Lower leg skin (tissue), 4 donors: ENCODE measurements around the gene RAI2. TPM values are rescaled to one million over a fixed set of nuclear protein-coding genes. Genes with fewer than 3 reads are reported as not detected.

Experiments used
- DNase-seq, 2 donors: peaks; one replicate each; pipeline ENCODE4 v3.0.0-alpha.2; 2019; ENCODE audit warnings: low spot score in 2 of 2
- H3K4me3 ChIP-seq: fragments of 200-600 bp; sonication (generic); 2 replicates; pipeline ENCODE4 v1.5.1; 2017; ENCODE audit warnings: mild to moderate bottlenecking, low read depth; ENCODE audit not compliant: poor library complexity, severe bottlenecking
- POLR2A ChIP-seq, 2 donors: fragments of 450-650 bp; IDR thresholded peaks; one replicate each; pipeline ENCODE4 v1.6.1; 2016 to 2017; ENCODE audit warnings: antibody characterized with exemption in 2 of 2, mild to moderate bottlenecking in 1 of 2, moderate library complexity in 1 of 2
- WGBS, 2 donors: methylation state at CpG; one replicate each; pipeline ENCODE4 v1.1.5; 2018; 5-methylcytosine and 5-hydroxymethylcytosine counted together
- intact Hi-C: fragments of 100-400 bp; cut with DNase I; formaldehyde crosslinking; loops from one replicate; pipeline ENCODE4 v1.15.0; 2023; ENCODE audit warnings: low total_unique reads
- total RNA-seq, 4 donors: library from RNA; depleted of rRNA; stranded (reverse); fragments of >200 nt; gene quantifications; one replicate each; pipeline ENCODE4 v1.1.0, GENCODE V29; 2016
- TF ChIP-seq, protein P1 (sequence below), 3 donors: fragments of 450-650 bp; IDR thresholded peaks; one replicate each; pipeline ENCODE4 v1.5.1; 2016; ENCODE audit warnings: antibody characterized with exemption in 3 of 3, mild to moderate bottlenecking in 3 of 3, moderate library complexity in 2 of 3

Gene RAI2
- total RNA-seq, 4 donors from 2014 or later: 3.9 to 13.3 (median 8.8) TPM

DNA sequence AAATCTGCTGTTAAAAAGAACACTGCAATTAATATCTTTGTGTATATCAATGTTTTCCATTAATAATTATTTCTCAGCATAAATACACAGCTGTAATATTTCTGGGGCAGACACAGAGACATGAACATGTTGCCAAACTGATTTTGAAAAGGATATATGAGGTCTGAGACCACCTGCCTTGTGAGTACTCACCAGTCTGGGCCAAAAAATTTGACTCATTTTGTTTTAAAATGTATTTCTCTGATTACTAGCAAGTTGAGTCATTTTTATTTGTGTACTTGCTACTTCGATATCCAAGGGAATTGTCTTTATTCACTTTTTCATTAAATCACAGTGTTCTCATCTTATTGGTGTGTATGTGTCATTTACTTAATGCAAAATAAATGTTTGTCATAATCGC is 8.5 kb upstream of the RAI2 start:
- no peak for DNase-seq
- TF ChIP-seq POLR2A (IDR thresholded peaks at IDR 0.05): no peak
- TF ChIP-seq, protein P1, sequence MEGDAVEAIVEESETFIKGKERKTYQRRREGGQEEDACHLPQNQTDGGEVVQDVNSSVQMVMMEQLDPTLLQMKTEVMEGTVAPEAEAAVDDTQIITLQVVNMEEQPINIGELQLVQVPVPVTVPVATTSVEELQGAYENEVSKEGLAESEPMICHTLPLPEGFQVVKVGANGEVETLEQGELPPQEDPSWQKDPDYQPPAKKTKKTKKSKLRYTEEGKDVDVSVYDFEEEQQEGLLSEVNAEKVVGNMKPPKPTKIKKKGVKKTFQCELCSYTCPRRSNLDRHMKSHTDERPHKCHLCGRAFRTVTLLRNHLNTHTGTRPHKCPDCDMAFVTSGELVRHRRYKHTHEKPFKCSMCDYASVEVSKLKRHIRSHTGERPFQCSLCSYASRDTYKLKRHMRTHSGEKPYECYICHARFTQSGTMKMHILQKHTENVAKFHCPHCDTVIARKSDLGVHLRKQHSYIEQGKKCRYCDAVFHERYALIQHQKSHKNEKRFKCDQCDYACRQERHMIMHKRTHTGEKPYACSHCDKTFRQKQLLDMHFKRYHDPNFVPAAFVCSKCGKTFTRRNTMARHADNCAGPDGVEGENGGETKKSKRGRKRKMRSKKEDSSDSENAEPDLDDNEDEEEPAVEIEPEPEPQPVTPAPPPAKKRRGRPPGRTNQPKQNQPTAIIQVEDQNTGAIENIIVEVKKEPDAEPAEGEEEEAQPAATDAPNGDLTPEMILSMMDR (IDR thresholded peaks at IDR 0.05): no peak
- 81 to 87% methylated on average over 2 of the region's 2 CpGs for WGBS, 2 donors

DNA sequence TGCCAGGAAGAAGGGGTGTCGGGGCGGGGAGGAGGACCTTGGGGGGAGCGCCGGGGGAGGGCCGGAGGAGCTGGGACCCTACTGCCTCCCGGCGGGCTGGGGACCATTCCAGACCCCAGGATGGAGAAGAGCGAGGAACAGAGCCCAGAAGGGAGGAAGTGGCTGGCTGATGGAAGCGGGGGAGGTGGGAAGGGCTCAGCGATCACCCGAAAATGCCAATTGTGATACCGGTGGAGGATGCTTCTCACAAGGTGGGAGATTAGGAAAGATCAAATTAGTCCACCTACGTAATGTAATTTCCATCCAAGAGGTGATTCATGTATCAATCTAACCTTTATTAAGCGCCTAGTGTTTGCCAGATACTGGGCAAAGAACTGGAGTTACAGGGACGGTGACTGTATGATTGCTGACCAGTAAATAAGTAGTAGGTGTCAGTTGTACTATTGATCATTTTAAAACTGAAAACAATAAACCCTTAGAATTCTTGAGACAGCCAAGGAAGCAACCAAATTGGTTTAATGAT is 452 bp upstream of the RAI2 start:
- no peak overlapping the region for H3K4me3 ChIP-seq
- 10 to 40% methylated on average over 15 of the region's 15 CpGs for WGBS, 2 donors
- intact Hi-C loops: no loop called here
- TF ChIP-seq, protein P1 (IDR thresholded peaks at IDR 0.05): no peak
- no peak for TF ChIP-seq POLR2A (IDR thresholded peaks at IDR 0.05)
- DNase-seq: no peak

More for the DNA sequence above, 8.5 kb upstream of the RAI2 start:
- no peak overlapping the region for H3K4me3 ChIP-seq
- intact Hi-C loops: no loop called here

DNA sequence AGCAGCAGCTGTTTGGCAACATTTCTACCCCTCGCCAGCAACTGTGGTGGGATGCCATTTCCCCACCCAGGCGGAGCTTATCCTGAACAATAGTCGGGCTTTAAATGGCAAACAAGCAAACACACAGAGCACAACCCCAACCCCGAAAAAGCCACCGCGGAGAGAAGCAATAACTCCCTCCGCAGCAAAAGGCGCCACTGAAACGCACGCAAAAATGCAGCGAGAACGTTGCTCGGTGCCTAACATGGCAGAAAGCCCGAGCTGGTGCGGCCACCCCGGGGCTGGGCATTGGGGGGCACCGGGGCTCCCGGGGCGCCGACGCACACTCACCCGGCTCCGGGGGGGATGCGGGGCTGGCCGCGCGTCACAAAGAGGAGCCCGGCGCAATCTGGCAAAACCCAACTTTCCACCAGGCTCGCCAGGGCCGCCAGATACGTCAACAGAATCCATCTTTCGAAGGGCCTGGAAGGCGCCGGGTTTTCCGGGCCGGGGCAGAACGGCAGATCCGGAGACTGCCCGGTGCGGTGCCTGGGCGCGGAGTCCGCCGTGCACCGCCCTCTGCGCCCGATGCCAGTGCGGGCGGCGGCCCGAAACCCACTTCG is 818 bp downstream of the RAI2 start:
- WGBS, 2 donors: 0 to 33% methylated on average over 13 to 41 of the region's 53 CpGs
- peak overlapping the region; percentile 55 for H3K4me3 ChIP-seq

DNA sequence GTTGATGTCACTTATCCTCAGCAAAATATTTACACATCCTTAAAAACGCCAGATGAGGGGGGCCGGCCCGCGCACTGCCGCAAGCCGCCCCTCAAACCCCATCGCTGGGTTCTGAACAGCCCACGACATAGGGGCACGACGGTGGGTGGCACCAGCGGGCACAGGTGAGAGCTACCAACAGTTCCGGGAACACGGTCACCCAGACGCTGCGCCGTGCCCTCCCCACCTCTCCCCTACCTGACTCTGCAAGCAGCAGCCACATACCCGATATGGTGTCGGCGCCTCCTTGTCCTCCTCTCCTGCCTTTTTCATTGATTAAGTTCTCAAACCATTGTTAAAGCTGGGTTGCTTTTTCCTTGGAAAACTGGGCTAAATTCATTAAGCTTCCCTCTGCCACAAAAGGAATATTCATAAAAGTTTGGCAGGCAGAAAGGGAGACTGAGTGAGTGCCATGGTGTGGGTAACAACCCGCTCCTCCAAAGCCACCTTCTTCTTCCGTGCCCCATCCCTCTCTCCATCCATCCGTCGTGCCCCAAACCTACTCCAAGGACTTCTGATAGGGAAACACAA is 1.4 kb downstream of the RAI2 start:
- intact Hi-C loops: no loop called here
- WGBS, 2 donors: 1 to 45% methylated on average over 20 to 23 of the region's 23 CpGs
- TF ChIP-seq POLR2A (IDR thresholded peaks at IDR 0.05): no peak
- TF ChIP-seq, protein P1 (IDR thresholded peaks at IDR 0.05): no peak
- DNase-seq: no peak
- peak overlapping the region; percentile 55 for H3K4me3 ChIP-seq

More for the DNA sequence above, 818 bp downstream of the RAI2 start:
- no peak for DNase-seq
- TF ChIP-seq, protein P1 (IDR thresholded peaks at IDR 0.05): no peak
- no peak for TF ChIP-seq POLR2A (IDR thresholded peaks at IDR 0.05)
- intact Hi-C loops: no loop called here

DNA sequence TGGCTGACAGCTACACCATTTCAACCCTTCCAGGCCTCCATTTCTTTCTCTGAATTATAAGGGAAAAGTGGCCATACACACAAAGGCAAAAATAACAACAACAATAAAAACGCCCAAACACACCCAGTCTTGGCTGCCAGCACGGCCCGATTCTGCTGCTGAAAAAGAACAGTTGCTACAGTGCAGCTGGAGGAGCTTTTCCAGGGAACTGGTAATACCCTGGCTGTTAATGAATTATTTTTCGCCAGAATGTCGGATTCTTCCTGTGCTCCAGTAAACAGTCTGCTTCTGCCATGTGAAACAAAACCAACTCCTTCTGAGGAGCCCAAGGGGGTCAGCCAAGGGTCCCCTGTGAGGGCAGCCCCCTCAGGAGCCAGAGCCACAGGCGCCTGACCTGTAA is 6.6 kb downstream of the RAI2 start:
- TF ChIP-seq, protein P1 (IDR thresholded peaks at IDR 0.05): no peak
- no peak for TF ChIP-seq POLR2A (IDR thresholded peaks at IDR 0.05)
- no peak overlapping the region for H3K4me3 ChIP-seq
- 35 to 37% methylated on average over 6 of the region's 6 CpGs for WGBS, 2 donors
- DNase-seq: no peak
- intact Hi-C loops: no loop called here
